BJ (cell line): ENCODE results near the gene HRH1. TPM values are rescaled to one million over a fixed set of nuclear protein-coding genes. Genes with fewer than 3 reads are reported as not detected.
"Not testable (repeated sequence)": the region's sequence is repeated elsewhere in the genome, so short reads cannot be mapped to it uniquely, and the experiment has no call there.

Source experiments
- CTCF ChIA-PET: fragments of 350-600 bp; formaldehyde crosslinking; extraction: SDS; loops from one replicate; lab custom pipeline; 2021; ENCODE audit warnings: antibody characterized with exemption, inconsistent platforms; lab: Yijun Ruan, JAX
- POLR2A ChIA-PET: fragments of 300-600 bp; sonication (Branson Sonifier 250); formaldehyde crosslinking; extraction: SDS; loops from one replicate; lab custom pipeline; 2021; ENCODE audit warnings: antibody characterized with exemption; lab: Charles Lee
- DNase-seq: peaks from one replicate; pipeline ENCODE4 v3.0.0-alpha.2; 2011; ENCODE audit warnings: low read depth
- H3K27me3 ChIP-seq: 2 replicates; pipeline ENCODE4 v1.6.0; 2011; ENCODE audit warnings: low read length; ENCODE audit not compliant: control insufficient read depth, insufficient read depth
- H3K36me3 ChIP-seq: 2 replicates; pipeline ENCODE4 v1.5.1; 2011; ENCODE audit warnings: low read length; ENCODE audit not compliant: control insufficient read depth, insufficient read depth
- H3K4me3 ChIP-seq: 2 replicates; pipeline ENCODE4 v1.5.1; 2011; ENCODE audit warnings: low read depth, mild to moderate bottlenecking, control low read depth, low read length
- polyA minus RNA-seq: library from RNA; depleted of rRNA, polyadenylated mRNA; stranded (reverse); fragments of >200 nt; gene quantifications from 2 replicates; pipeline ENCODE4 v1.2.3, GENCODE V29; 2011; rRNA and poly(A)+ RNA removed
- polyA plus RNA-seq: library from polyadenylated mRNA; depleted of rRNA; stranded (reverse); fragments of >200 nt; gene quantifications from 2 replicates; pipeline ENCODE4 v1.2.3, GENCODE V29; 2011; rRNA removed
- TF ChIP-seq, protein P1 (sequence below): IDR thresholded peaks from 2 replicates; pipeline ENCODE4 v1.5.1; 2011; ENCODE audit warnings: low read depth, mild to moderate bottlenecking, control low read depth, inconsistent platforms, low read length, moderate library complexity; ENCODE audit not compliant: insufficient read depth

HRH1 gene, protein sequence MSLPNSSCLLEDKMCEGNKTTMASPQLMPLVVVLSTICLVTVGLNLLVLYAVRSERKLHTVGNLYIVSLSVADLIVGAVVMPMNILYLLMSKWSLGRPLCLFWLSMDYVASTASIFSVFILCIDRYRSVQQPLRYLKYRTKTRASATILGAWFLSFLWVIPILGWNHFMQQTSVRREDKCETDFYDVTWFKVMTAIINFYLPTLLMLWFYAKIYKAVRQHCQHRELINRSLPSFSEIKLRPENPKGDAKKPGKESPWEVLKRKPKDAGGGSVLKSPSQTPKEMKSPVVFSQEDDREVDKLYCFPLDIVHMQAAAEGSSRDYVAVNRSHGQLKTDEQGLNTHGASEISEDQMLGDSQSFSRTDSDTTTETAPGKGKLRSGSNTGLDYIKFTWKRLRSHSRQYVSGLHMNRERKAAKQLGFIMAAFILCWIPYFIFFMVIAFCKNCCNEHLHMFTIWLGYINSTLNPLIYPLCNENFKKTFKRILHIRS
- polyA plus RNA-seq = 6.1 and 8.8 TPM in 2 replicates
- polyA minus RNA-seq = 6.1 and 7.0 TPM in 2 replicates

DNA sequence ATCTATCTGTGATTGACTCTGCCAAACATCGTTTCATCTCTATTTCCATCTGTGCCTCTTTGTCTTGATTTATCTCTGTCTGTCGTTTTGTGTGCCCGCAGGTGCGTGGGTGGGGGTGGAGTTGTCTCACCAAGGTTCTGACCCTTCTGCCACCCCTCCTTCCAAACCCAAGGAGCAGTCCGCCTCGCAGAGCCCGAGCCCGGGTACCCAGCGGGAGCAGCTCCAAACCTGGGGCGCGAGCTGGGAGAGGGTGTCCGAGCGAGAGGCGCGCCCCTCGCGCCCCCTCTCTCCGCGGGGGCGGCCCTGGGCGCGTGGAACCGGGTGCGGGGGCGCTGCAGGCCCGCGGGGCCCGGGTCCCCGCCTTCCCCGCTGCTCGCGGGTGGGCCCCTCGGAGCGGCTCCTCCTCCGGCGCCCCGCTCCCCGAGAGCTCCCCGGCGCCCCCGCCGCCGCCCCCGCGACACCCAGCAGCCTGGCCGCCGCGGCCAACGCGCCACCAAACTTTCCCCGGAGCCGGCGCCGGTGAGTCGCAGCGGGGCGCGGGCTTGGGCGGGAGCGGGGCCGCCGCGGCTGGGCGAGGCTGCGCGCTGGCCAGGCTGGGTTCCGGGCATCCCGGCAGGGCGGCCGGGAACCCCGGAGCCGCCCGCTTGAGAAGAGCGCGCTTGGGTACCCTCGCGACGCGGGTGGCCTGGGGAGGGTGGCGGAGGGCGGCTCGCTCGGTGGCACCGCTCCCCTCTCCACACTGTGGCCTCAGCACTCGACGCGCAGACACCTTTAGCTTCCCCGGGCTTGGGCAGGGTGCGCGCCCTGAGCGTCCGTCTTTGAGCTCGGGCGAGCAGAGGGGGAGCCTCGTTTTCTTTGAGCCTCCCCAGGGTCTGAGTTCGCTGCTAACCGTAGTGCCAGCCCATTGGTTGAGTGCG, at the start of gene HRH1:
HRH1 (plus strand) TSS at position 458 of the 917 bp plus-strand sequence. CDS start 104,545 bp downstream, outside the sequence.
- H3K27me3 ChIP-seq = no peaks in the 10 kb centered on the region
- TF ChIP-seq, protein P1, sequence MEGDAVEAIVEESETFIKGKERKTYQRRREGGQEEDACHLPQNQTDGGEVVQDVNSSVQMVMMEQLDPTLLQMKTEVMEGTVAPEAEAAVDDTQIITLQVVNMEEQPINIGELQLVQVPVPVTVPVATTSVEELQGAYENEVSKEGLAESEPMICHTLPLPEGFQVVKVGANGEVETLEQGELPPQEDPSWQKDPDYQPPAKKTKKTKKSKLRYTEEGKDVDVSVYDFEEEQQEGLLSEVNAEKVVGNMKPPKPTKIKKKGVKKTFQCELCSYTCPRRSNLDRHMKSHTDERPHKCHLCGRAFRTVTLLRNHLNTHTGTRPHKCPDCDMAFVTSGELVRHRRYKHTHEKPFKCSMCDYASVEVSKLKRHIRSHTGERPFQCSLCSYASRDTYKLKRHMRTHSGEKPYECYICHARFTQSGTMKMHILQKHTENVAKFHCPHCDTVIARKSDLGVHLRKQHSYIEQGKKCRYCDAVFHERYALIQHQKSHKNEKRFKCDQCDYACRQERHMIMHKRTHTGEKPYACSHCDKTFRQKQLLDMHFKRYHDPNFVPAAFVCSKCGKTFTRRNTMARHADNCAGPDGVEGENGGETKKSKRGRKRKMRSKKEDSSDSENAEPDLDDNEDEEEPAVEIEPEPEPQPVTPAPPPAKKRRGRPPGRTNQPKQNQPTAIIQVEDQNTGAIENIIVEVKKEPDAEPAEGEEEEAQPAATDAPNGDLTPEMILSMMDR = no peak

GRCh38 chr3:11113316-11113715, 41.0 kb upstream of the HRH1 start:
- CTCF ChIA-PET, H3K4me3 ChIP-seq, POLR2A ChIA-PET, H3K36me3 ChIP-seq, DNase-seq, H3K27me3 ChIP-seq: not testable (repeated sequence)

More for the DNA sequence above, at the start of gene HRH1:
- H3K36me3 ChIP-seq = no peaks in the 10 kb centered on the region
- CTCF ChIA-PET = interaction anchor here (1.0 to 6.5 kb wide), 23 partner anchors 10 to 405 kb away, joined by 3 to 65 read pairs (median 6); no protein-coding TSS in a partner anchor
- POLR2A ChIA-PET = interaction anchor here (0.5 to 0.7 kb wide), 2 partner anchors 54 to 125 kb away, joined by 3 read pairs; no protein-coding TSS in a partner anchor
- DNase-seq = no peak
- peak within 1 kb of the TSS; percentile 77 for H3K4me3 ChIP-seq

GRCh38 chr3:11115548-11115947, 38.7 kb upstream of the HRH1 start:
- Histone ChIP-seq H3K36me3 (no peaks in the 10 kb centered on the region), H3K27me3 (0 out of 2 replicates have a peak, but pooled peaks cover 1% of the 10 kb centered on the region), H3K4me3 (no peak overlapping the region)
- TF ChIP-seq, protein P1 = no peak
- DNase-seq = no peak
- ChIA-PET POLR2A (no interaction called here), CTCF (interaction anchor here (1.2 kb wide), 1 partner anchor 25 kb away, joined by 3 read pairs; no protein-coding TSS in a partner anchor)

GRCh38 chr3:11116336-11117059, 37.8 kb upstream of the HRH1 start:
- no peaks in the 10 kb centered on the region for H3K36me3 ChIP-seq
- ChIA-PET POLR2A (no interaction called here), CTCF (no interaction called here)
- no peak for DNase-seq
- no peak overlapping the region for H3K4me3 ChIP-seq
- 0 out of 2 replicates have a peak, but pooled peaks cover 3% of the 10 kb centered on the region for H3K27me3 ChIP-seq
- TF ChIP-seq, protein P1 = no peak

GRCh38 chr3:11117591-11117990, 36.7 kb upstream of the HRH1 start:
- POLR2A ChIA-PET = interaction anchor here (1.0 kb wide), 1 partner anchor 21 kb away, joined by 3 read pairs; no protein-coding TSS in a partner anchor
- DNase-seq = no peak
- CTCF ChIA-PET = interaction anchor here (1.1 to 2.3 kb wide), 3 partner anchors 13 to 58 kb away, joined by 3 to 6 read pairs (median 4); no protein-coding TSS in a partner anchor
- TF ChIP-seq, protein P1 = no peak
- Histone ChIP-seq H3K36me3 (no peaks in the 10 kb centered on the region), H3K27me3 (0 out of 2 replicates have a peak, but pooled peaks cover 3% of the 10 kb centered on the region), H3K4me3 (no peak overlapping the region)
